Upper lobe of left lung (tissue), 6 donors: ENCODE measurements around the gene WNT2. TPM values are rescaled to one million over a fixed set of nuclear protein-coding genes. Genes with fewer than 3 reads are reported as not detected.
"Not testable (repeated sequence)": the region's sequence is repeated elsewhere in the genome, so short reads cannot be mapped to it uniquely, and the experiment has no call there.

ENCODE experiments used
- ATAC-seq, 2 donors: fragments of 200-7000 bp; cut with Tn5 transposase; one replicate each; pipeline ENCODE4 v1.9.1; 2022; ENCODE audit warnings: mild to moderate bottlenecking in 2 of 2, moderate library complexity in 2 of 2; ENCODE audit not compliant: low FRiP score in 2 of 2
- DNase-seq, 2 donors: peaks; one replicate each; pipeline ENCODE4 v3.0.0-alpha.2; 2019 to 2020
- H3K27ac ChIP-seq, 4 donors: fragments of 200-600 bp; sonication (generic); one replicate each; pipeline ENCODE4 v1.5.1; 2016 to 2019
- H3K27me3 ChIP-seq, 4 donors: fragments of 200-600 bp; sonication (generic); one replicate each; pipeline ENCODE4 v1.5.1; 2017 to 2019
- H3K36me3 ChIP-seq, 4 donors: fragments of 200-600 bp; sonication (generic); one replicate each; pipeline ENCODE4 v1.5.1; 2016 to 2019
- H3K4me1 ChIP-seq, 4 donors: fragments of 200-600 bp; sonication (generic); one replicate each; pipeline ENCODE4 v1.5.1; 2018 to 2019
- H3K4me3 ChIP-seq, 4 donors: fragments of 200-600 bp; sonication (generic); one replicate each; pipeline ENCODE4 v1.5.1; 2017 to 2019; ENCODE audit warnings: mild to moderate bottlenecking in 2 of 4, moderate library complexity in 1 of 4
- H3K9me3 ChIP-seq, 4 donors: fragments of 200-600 bp; sonication (generic); one replicate each; pipeline ENCODE4 v1.5.1; 2018 to 2019
- CTCF ChIP-seq, 6 experiments: fragments of 450-650 bp in 4 of 6; fragments of 200-600 bp in 2 of 6; sonication (generic) in 2 of 6; IDR thresholded peaks; one replicate each; pipeline ENCODE4 v1.5.1; 2016 to 2019; ENCODE audit warnings: antibody characterized with exemption in 6 of 6
- EP300 ChIP-seq, 4 donors: sonication (generic); formaldehyde crosslinking; IDR thresholded peaks; one replicate each; pipeline ENCODE4 v1.5.1; 2017; ENCODE audit warnings: antibody characterized with exemption in 4 of 4, control low read depth in 2 of 4
- POLR2A ChIP-seq, 4 donors: fragments of 450-650 bp; IDR thresholded peaks; one replicate each; pipeline ENCODE4 v1.5.1; 2016 to 2017; ENCODE audit warnings: antibody characterized with exemption in 4 of 4, mild to moderate bottlenecking in 2 of 4
- POLR2AphosphoS5 ChIP-seq, 2 donors: sonication (generic); formaldehyde crosslinking; IDR thresholded peaks; one replicate each; pipeline ENCODE4 v1.5.1; 2017; ENCODE audit warnings: antibody characterized with exemption in 2 of 2
- WGBS, 2 donors: methylation state at CpG; one replicate each; pipeline ENCODE4 v1.1.5; 2017 to 2018; 5-methylcytosine and 5-hydroxymethylcytosine counted together
- total RNA-seq, 6 donors: library from RNA; depleted of rRNA in 4 of 6; stranded (reverse); fragments of >200 nt in 4 of 6; gene quantifications; one replicate each; pipeline versions ENCODE4 v1.1.0 to v1.2.1, GENCODE V29; 2016 to 2021
- donor health status: DM: no; HTN: no; CAD: no; lungs with moderate emphysema.
- donor health status: DM: no; HTN: yes; CAD: no; lungs with severe emphysema.

WNT2 gene
- total RNA-seq, 6 donors from 2014 or later = 1.0 to 13.9 (median 7.1) TPM

DNA sequence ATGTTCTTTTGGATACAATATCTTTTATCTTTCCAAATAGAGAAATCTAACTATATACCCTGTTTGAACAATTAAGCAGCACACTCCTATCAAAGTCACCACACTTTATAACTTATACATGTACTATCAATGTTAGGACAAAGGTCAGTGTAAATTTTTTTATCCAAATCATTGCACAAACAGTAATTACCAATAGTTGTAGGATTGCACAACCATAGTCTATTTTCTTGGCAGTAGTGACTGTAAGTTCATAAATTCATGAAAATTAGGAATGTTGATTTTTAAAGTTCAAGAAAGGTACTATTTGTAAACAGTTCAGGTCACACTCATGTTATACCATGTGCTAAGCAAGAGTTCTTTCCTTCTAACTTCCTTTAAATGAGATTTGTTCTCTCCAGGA is 9.3 kb downstream of the WNT2 start:
- no peaks in the 10 kb centered on the region for H3K36me3 ChIP-seq
- ATAC-seq (no peak), DNase-seq (no peak)
- no peaks in the 10 kb centered on the region for H3K27me3 ChIP-seq
- no peaks in the 10 kb centered on the region for H3K9me3 ChIP-seq
- no peaks in the 10 kb centered on the region for H3K4me1 ChIP-seq
- H3K27ac ChIP-seq = no peak overlapping the region
- no peak overlapping the region for H3K4me3 ChIP-seq
- TF ChIP-seq POLR2AphosphoS5 (IDR thresholded peaks at IDR 0.05) (no peak), POLR2A (IDR thresholded peaks at IDR 0.05) (no peak), CTCF (IDR thresholded peaks at IDR 0.05) (no peak)

DNA sequence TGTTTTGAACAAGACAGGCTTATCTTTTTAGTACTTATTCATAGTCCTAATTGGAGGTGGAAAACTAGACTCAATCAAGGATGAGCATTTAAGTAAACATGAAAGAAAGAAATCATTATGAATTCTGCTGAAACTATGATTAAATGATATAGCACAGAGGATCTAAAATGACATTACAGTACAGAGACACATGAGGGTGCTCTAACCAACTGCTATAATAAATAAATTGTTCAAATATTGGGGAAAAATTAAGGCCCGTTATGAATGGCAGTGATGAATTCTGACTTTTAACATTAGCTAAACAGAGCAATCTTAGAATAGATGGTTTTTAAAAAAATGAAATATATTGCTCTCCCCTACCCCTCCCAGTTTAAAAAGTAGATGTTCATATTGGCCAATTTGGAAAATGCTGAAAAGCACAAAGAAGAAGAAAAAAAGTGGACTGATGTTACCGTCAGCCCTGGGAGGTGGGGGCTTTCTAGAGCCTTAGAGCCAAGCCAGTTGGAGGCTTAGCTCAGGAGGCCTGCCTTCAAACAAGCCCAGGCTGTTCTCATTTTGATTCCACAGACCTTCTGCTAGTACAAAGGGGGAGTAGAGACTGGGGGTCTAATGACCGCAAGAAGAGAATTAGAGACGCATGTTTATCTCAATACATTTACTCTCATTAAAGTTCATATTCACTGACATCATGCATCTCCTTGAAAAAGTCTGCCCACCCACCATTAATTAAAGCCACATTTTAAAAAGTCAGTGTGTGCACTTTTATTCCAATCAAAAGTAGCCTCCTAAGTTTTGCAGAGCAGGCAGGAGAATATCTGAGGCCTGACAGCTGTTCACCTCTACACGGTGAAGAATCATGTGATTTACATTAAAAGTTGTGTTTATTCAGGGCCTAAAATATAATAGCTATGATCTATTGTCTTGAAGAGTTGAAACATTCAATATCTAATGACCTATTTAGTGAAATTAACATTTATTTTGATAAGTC is 10.0 kb downstream of the WNT2 start:
- no peak overlapping the region for H3K27ac ChIP-seq

GRCh38 chr7:117308891-117309290 is 14.0 kb downstream of the WNT2 start:
- Histone ChIP-seq H3K4me3 (no peak overlapping the region), H3K36me3 (no peaks in the 10 kb centered on the region), H3K27ac (no peak overlapping the region), H3K4me1 (no peaks in the 10 kb centered on the region), H3K27me3 (no peaks in the 10 kb centered on the region), H3K9me3 (no peaks in the 10 kb centered on the region)
- ATAC-seq (no peak), DNase-seq (no peak)
- WGBS, 2 donors = 84 to 91% methylated on average over 1 of the region's 1 CpG
- TF ChIP-seq EP300 (IDR thresholded peaks at IDR 0.05) (no peak), POLR2AphosphoS5 (IDR thresholded peaks at IDR 0.05) (no peak), POLR2A (IDR thresholded peaks at IDR 0.05) (no peak), CTCF (IDR thresholded peaks at IDR 0.05) (no peak)

More for the DNA sequence above, 10.0 kb downstream of the WNT2 start:
- DNase-seq (no peak), ATAC-seq (no peak)
- WGBS, 2 donors = 70 to 75% methylated on average over 5 of the region's 5 CpGs
- no peak overlapping the region for H3K4me3 ChIP-seq
- H3K4me1 ChIP-seq = no peaks in the 10 kb centered on the region
- no peaks in the 10 kb centered on the region for H3K9me3 ChIP-seq
- TF ChIP-seq POLR2A (IDR thresholded peaks at IDR 0.05) = no peak
- no peak for TF ChIP-seq POLR2AphosphoS5 (IDR thresholded peaks at IDR 0.05)
- no peak for TF ChIP-seq EP300 (IDR thresholded peaks at IDR 0.05)
- TF ChIP-seq CTCF (IDR thresholded peaks at IDR 0.05) = no peak
- H3K27me3 ChIP-seq = no peaks in the 10 kb centered on the region
- H3K36me3 ChIP-seq = no peaks in the 10 kb centered on the region

DNA sequence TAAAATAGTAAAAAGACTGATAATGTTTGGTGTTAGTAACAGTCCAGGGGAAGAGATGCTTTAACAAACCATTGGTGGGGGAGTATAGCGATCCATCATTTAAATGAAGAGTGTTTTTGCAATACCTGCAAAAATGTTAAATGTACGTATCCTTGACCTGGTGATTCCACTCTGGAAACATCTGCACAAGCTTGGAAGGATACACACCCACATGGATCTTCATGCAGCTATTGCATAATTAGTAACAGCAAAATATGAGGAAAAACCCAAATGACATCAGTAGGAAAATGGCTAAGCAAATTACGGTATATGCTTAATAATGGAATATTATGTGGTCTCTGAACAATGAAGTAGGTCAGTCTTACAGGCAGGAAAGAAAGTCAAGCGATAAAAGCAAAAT is 20.5 kb downstream of the WNT2 start:
- 87 to 91% methylated on average over 4 of the region's 4 CpGs for WGBS, 2 donors
- TF ChIP-seq POLR2AphosphoS5 (IDR thresholded peaks at IDR 0.05) (no peak), EP300 (IDR thresholded peaks at IDR 0.05) (no peak), CTCF (IDR thresholded peaks at IDR 0.05) (no peak), POLR2A (IDR thresholded peaks at IDR 0.05) (no peak)
- ATAC-seq = no peak
- Histone ChIP-seq H3K36me3 (no peaks in the 10 kb centered on the region), H3K9me3 (no peaks in the 10 kb centered on the region), H3K27ac (no peak overlapping the region), H3K4me3 (no peak overlapping the region), H3K4me1 (no peaks in the 10 kb centered on the region), H3K27me3 (no peaks in the 10 kb centered on the region)
- DNase-seq = no peak

DNA sequence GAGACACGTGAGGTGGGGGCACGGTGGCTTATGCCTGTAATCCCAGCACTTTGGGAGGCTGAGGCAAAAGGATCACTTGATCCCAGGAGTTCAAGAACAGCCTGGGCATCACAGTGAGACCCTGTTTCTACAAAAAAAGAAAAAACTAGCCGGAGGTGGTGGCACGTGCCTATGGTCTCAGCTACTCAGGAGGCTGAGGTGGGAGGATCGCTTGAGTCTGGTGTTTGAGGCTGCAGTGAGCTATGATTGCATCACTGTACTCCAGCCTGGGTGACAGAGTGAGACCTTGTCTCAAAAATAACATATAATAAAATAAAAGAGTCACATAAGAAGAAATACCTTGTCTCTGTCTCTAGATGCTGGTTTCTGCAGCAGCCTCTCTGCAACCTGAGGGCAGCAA is 22.4 kb downstream of the WNT2 start:
- H3K27me3 ChIP-seq, H3K9me3 ChIP-seq, H3K4me1 ChIP-seq, H3K27ac ChIP-seq, DNase-seq, H3K4me3 ChIP-seq, ATAC-seq, H3K36me3 ChIP-seq: not testable (repeated sequence)
- 92 to 93% methylated on average over 5 of the region's 5 CpGs for WGBS, 2 donors
